ENCODE data around the gene RASSF3.

The RASSF3 gene

GRCh38 chr12:64655141-64655540 is 44.8 kb downstream of the RASSF3 start:
- Histone ChIP-seq H3K9me3 (ENCODE audit: low read length) (no peaks in the 10 kb centered on the region), H3K79me2 (ENCODE audit: insufficient read depth, low read length) (peaks cover 11% of the 10 kb centered on the region; the same call in 1 of the 2 replicates), H3K27me3 (ENCODE audit: insufficient read depth, low read length) (no peaks in the 10 kb centered on the region), H3K4me2 (ENCODE audit: low read length) (no peak overlapping the region), H3K27ac (ENCODE audit: low read depth, low read length, poor library complexity, severe bottlenecking) (no peak overlapping the region), H2AFZ (ENCODE audit: low read length) (no peak overlapping the region), H3K4me3 (ENCODE audit: low read depth, low read length, poor library complexity, severe bottlenecking) (no peak overlapping the region), H3K9me2 (ENCODE audit: low read depth, low read length) (no peaks in the 10 kb centered on the region), H4K20me1 (ENCODE audit: insufficient read depth, low read length) (no peaks in the 10 kb centered on the region), H3K4me1 (ENCODE audit: insufficient read depth, low read length, severe bottlenecking) (peaks cover 38% of the 10 kb centered on the region), H3F3A (ENCODE audit: insufficient read depth, low read length) (no peaks in the 10 kb centered on the region), H3K9ac (ENCODE audit: low read length) (no peak overlapping the region), H3K36me3 (ENCODE audit: insufficient read depth, low read length) (no peaks in the 10 kb centered on the region)
- no peak for TF ChIP-seq EZH2 (IDR thresholded peaks at IDR 0.05; ENCODE audit: borderline replicate concordance, low read length)
- no peak for TF ChIP-seq CTCF (IDR thresholded peaks at IDR 0.05; ENCODE audit: low read length)

GRCh38 chr12:64656429-64656828 is 46.1 kb downstream of the RASSF3 start:
- H3K27ac ChIP-seq (ENCODE audit: low read depth, low read length, poor library complexity, severe bottlenecking), result no peak overlapping the region
- peaks cover 27% of the 10 kb centered on the region for H3K4me1 ChIP-seq (ENCODE audit: insufficient read depth, low read length, severe bottlenecking)
- no peaks in the 10 kb centered on the region for H3K27me3 ChIP-seq (ENCODE audit: insufficient read depth, low read length)
- H3F3A ChIP-seq (ENCODE audit: insufficient read depth, low read length), result no peaks in the 10 kb centered on the region
- peaks cover 5% of the 10 kb centered on the region; the same call in 1 of the 2 replicates for H3K79me2 ChIP-seq (ENCODE audit: insufficient read depth, low read length)
- H3K9me2 ChIP-seq (ENCODE audit: low read depth, low read length), result no peaks in the 10 kb centered on the region
- no peak overlapping the region for H3K4me2 ChIP-seq (ENCODE audit: low read length)
- no peaks in the 10 kb centered on the region for H3K36me3 ChIP-seq (ENCODE audit: insufficient read depth, low read length)
- H3K9ac ChIP-seq (ENCODE audit: low read length), result no peak overlapping the region
- no peak overlapping the region for H3K4me3 ChIP-seq (ENCODE audit: low read depth, low read length, poor library complexity, severe bottlenecking)
- H4K20me1 ChIP-seq (ENCODE audit: insufficient read depth, low read length), result no peaks in the 10 kb centered on the region
- no peak overlapping the region for H2AFZ ChIP-seq (ENCODE audit: low read length)
- TF ChIP-seq EZH2 (IDR thresholded peaks at IDR 0.05; ENCODE audit: borderline replicate concordance, low read length) (no peak), CTCF (IDR thresholded peaks at IDR 0.05; ENCODE audit: low read length) (no peak)
- no peaks in the 10 kb centered on the region for H3K9me3 ChIP-seq (ENCODE audit: low read length)

- TF ChIP-seq EZH2 (IDR thresholded peaks at IDR 0.05; ENCODE audit: borderline replicate concordance, low read length) (no peak), CTCF (IDR thresholded peaks at IDR 0.05; ENCODE audit: low read length) (no peak)
- Histone ChIP-seq H3K4me3 (ENCODE audit: low read depth, low read length, poor library complexity, severe bottlenecking) (no peak overlapping the region), H3K79me2 (ENCODE audit: insufficient read depth, low read length) (peaks cover 5% of the 10 kb centered on the region; the same call in 1 of the 2 replicates), H3K36me3 (ENCODE audit: insufficient read depth, low read length) (no peaks in the 10 kb centered on the region), H3K4me2 (ENCODE audit: low read length) (no peak overlapping the region), H2AFZ (ENCODE audit: low read length) (no peak overlapping the region), H3F3A (ENCODE audit: insufficient read depth, low read length) (no peaks in the 10 kb centered on the region), H3K27ac (ENCODE audit: low read depth, low read length, poor library complexity, severe bottlenecking) (no peak overlapping the region), H3K4me1 (ENCODE audit: insufficient read depth, low read length, severe bottlenecking) (peaks cover 16% of the 10 kb centered on the region), H3K9ac (ENCODE audit: low read length) (no peak overlapping the region), H3K9me2 (ENCODE audit: low read depth, low read length) (no peaks in the 10 kb centered on the region), H3K9me3 (ENCODE audit: low read length) (no peaks in the 10 kb centered on the region), H4K20me1 (ENCODE audit: insufficient read depth, low read length) (no peaks in the 10 kb centered on the region), H3K27me3 (ENCODE audit: insufficient read depth, low read length) (no peaks in the 10 kb centered on the region)
Measured at GRCh38 chr12:64658892-64659481, 48.7 kb downstream of the RASSF3 start.
